Measurements from ENCODE around the gene GALNT2.

DNA sequence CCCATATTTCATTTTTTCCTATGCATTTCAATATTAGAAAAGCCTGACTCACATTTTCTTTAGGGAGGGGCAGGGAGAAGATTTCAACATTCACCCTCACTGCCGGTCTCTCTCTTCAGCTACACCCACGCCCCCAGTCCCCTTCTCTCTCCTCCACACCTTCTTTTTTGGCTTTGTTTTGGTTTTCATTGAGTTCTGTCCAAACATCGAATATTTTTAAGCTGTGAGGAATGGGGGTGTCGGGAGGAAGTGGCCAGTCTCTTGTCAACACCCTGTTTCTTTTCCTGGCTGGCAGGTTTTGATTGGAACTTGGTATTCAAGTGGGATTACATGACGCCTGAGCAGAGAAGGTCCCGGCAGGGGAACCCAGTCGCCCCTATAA lies 181.8 kb downstream of the GALNT2 start:
- TF ChIP-seq, protein P1, sequence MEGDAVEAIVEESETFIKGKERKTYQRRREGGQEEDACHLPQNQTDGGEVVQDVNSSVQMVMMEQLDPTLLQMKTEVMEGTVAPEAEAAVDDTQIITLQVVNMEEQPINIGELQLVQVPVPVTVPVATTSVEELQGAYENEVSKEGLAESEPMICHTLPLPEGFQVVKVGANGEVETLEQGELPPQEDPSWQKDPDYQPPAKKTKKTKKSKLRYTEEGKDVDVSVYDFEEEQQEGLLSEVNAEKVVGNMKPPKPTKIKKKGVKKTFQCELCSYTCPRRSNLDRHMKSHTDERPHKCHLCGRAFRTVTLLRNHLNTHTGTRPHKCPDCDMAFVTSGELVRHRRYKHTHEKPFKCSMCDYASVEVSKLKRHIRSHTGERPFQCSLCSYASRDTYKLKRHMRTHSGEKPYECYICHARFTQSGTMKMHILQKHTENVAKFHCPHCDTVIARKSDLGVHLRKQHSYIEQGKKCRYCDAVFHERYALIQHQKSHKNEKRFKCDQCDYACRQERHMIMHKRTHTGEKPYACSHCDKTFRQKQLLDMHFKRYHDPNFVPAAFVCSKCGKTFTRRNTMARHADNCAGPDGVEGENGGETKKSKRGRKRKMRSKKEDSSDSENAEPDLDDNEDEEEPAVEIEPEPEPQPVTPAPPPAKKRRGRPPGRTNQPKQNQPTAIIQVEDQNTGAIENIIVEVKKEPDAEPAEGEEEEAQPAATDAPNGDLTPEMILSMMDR (IDR thresholded peaks at IDR 0.05; ENCODE audit: low read depth, low read length, missing input control) = no peak
- no peak for TF ChIP-seq RAD21 (IDR thresholded peaks at IDR 0.05)
- no peak for TF ChIP-seq NR2F2 (IDR thresholded peaks at IDR 0.05)
- no peak for TF ChIP-seq TAF1 (conservative IDR thresholded peaks at IDR 0.05)
- TF ChIP-seq FOXA1 (IDR thresholded peaks at IDR 0.05) = no peak
- TF ChIP-seq YY1 (IDR thresholded peaks at IDR 0.05) = no peak
- TF ChIP-seq, protein P2, sequence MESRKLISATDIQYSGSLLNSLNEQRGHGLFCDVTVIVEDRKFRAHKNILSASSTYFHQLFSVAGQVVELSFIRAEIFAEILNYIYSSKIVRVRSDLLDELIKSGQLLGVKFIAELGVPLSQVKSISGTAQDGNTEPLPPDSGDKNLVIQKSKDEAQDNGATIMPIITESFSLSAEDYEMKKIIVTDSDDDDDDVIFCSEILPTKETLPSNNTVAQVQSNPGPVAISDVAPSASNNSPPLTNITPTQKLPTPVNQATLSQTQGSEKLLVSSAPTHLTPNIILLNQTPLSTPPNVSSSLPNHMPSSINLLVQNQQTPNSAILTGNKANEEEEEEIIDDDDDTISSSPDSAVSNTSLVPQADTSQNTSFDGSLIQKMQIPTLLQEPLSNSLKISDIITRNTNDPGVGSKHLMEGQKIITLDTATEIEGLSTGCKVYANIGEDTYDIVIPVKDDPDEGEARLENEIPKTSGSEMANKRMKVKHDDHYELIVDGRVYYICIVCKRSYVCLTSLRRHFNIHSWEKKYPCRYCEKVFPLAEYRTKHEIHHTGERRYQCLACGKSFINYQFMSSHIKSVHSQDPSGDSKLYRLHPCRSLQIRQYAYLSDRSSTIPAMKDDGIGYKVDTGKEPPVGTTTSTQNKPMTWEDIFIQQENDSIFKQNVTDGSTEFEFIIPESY (IDR thresholded peaks at IDR 0.05) = no peak
- TF ChIP-seq MAX (IDR thresholded peaks at IDR 0.05) = no peak
- TF ChIP-seq, protein P3, sequence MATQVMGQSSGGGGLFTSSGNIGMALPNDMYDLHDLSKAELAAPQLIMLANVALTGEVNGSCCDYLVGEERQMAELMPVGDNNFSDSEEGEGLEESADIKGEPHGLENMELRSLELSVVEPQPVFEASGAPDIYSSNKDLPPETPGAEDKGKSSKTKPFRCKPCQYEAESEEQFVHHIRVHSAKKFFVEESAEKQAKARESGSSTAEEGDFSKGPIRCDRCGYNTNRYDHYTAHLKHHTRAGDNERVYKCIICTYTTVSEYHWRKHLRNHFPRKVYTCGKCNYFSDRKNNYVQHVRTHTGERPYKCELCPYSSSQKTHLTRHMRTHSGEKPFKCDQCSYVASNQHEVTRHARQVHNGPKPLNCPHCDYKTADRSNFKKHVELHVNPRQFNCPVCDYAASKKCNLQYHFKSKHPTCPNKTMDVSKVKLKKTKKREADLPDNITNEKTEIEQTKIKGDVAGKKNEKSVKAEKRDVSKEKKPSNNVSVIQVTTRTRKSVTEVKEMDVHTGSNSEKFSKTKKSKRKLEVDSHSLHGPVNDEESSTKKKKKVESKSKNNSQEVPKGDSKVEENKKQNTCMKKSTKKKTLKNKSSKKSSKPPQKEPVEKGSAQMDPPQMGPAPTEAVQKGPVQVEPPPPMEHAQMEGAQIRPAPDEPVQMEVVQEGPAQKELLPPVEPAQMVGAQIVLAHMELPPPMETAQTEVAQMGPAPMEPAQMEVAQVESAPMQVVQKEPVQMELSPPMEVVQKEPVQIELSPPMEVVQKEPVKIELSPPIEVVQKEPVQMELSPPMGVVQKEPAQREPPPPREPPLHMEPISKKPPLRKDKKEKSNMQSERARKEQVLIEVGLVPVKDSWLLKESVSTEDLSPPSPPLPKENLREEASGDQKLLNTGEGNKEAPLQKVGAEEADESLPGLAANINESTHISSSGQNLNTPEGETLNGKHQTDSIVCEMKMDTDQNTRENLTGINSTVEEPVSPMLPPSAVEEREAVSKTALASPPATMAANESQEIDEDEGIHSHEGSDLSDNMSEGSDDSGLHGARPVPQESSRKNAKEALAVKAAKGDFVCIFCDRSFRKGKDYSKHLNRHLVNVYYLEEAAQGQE (IDR thresholded peaks at IDR 0.05) = no peak
- no peak for TF ChIP-seq JUND (IDR thresholded peaks at IDR 0.05)
- TF ChIP-seq ATF3 (IDR thresholded peaks at IDR 0.05) = no peak
- TF ChIP-seq GABPA (IDR thresholded peaks at IDR 0.05 in 1 of 2, conservative IDR thresholded peaks at IDR 0.05 in 1 of 2) = no peak
- TF ChIP-seq RXRA (IDR thresholded peaks at IDR 0.05) = no peak
- TF ChIP-seq HNF4G (IDR thresholded peaks at IDR 0.05) = no peak
